CD14-positive monocyte (primary cell): ENCODE results near the gene INPP5A. TPM values are rescaled to one million over a fixed set of nuclear protein-coding genes. Genes with fewer than 3 reads are reported as not detected.
"Not testable (repeated sequence)": the region's sequence is repeated elsewhere in the genome, so short reads cannot be mapped to it uniquely, and the experiment has no call there.

Source experiments
- DNase-seq, 3 donors: peaks; one replicate each; pipeline ENCODE4 v3.0.0-alpha.2; 2011 to 2022
- H2AFZ ChIP-seq: 2 replicates; pipeline ENCODE4 v1.6.0; 2012; ENCODE audit warnings: mild to moderate bottlenecking, low read depth, low read length, inconsistent platforms; ENCODE audit not compliant: insufficient read depth, poor library complexity, severe bottlenecking
- H3K27ac ChIP-seq, 2 donors: 1 replicate in 1 of 2; 2 replicates in 1 of 2; pipeline ENCODE4 v1.5.1; 2012 to 2013; ENCODE audit warnings: low read length in 2 of 2, control low read depth in 1 of 2, inconsistent platforms in 1 of 2, low read depth in 1 of 2, mild to moderate bottlenecking in 1 of 2
- H3K27me3 ChIP-seq, 2 donors: one replicate each; pipeline versions ENCODE4 v1.6.0 to v1.6.1; 2011 to 2013; ENCODE audit warnings: low read length in 2 of 2; ENCODE audit not compliant: control insufficient read depth in 2 of 2, insufficient read depth in 2 of 2
- H3K36me3 ChIP-seq, 2 donors: replicated peaks in 1 of 2; 1 replicate in 1 of 2; 2 replicates in 1 of 2; pipeline versions ENCODE4 v1.5.1 to v1.6.1; 2012 to 2013; ENCODE audit warnings: low read length in 2 of 2, control low read depth in 1 of 2, inconsistent platforms in 1 of 2, mild to moderate bottlenecking in 1 of 2; ENCODE audit not compliant: insufficient read depth in 2 of 2, control insufficient read depth in 1 of 2
- H3K4me1 ChIP-seq, 2 donors: 1 replicate in 1 of 2; 2 replicates in 1 of 2; pipeline versions ENCODE4 v1.5.1 to v1.6.1; 2012 to 2013; ENCODE audit warnings: low read length in 2 of 2, control low read depth in 1 of 2, inconsistent platforms in 1 of 2, mild to moderate bottlenecking in 1 of 2, moderate library complexity in 1 of 2; ENCODE audit not compliant: insufficient read depth in 2 of 2, control insufficient read depth in 1 of 2
- H3K4me2 ChIP-seq: replicated peaks from 2 replicates; pipeline ENCODE3; 2012; ENCODE audit warnings: low read length, moderate library complexity, mild to moderate bottlenecking; ENCODE audit not compliant: poor library complexity, severe bottlenecking; ENCODE audit errors: extremely low read depth
- H3K4me3 ChIP-seq, 3 experiments: fragments of 200-600 bp in 1 of 3; sonication (generic) in 1 of 3; replicated peaks in 1 of 3; 1 replicate in 2 of 3; 2 replicates in 1 of 3; pipeline ENCODE4 v1.5.1; 2011 to 2013; ENCODE audit warnings: low read length in 3 of 3, mild to moderate bottlenecking in 3 of 3, control low read depth in 2 of 3, low read depth in 2 of 3, inconsistent platforms in 1 of 3, moderate library complexity in 1 of 3
- H3K79me2 ChIP-seq: 2 replicates; pipeline ENCODE4 v1.6.0; 2012; ENCODE audit warnings: mild to moderate bottlenecking, control low read depth, inconsistent platforms, low read length, moderate library complexity; ENCODE audit not compliant: insufficient read depth
- H3K9ac ChIP-seq: 2 replicates; pipeline ENCODE4 v1.6.0; 2017; ENCODE audit warnings: low read length, mild to moderate bottlenecking; ENCODE audit not compliant: insufficient read depth, poor library complexity, severe bottlenecking
- H3K9me3 ChIP-seq, 2 donors: replicated peaks in 1 of 2; 1 replicate in 1 of 2; 2 replicates in 1 of 2; pipeline versions ENCODE4 v1.5.1 to v1.6.1; 2012 to 2013; ENCODE audit warnings: low read length in 2 of 2, control low read depth in 1 of 2; ENCODE audit not compliant: control insufficient read depth in 1 of 2, insufficient read depth in 1 of 2
- H4K20me1 ChIP-seq: 2 replicates; pipeline ENCODE4 v1.6.0; 2012; ENCODE audit warnings: mild to moderate bottlenecking, low read length, control low read depth, moderate library complexity; ENCODE audit not compliant: insufficient read depth
- H3K27ac Mint-ChIP-seq, 7 donors: one replicate each; pipeline ENCODE4 v1.8.0; 2020; ENCODE audit warnings: mild to moderate bottlenecking in 7 of 7, mixed read lengths in 7 of 7, moderate library complexity in 6 of 7, inconsistent platforms in 2 of 7
- H3K27me3 Mint-ChIP-seq, 3 donors: one replicate each; pipeline ENCODE4 v1.8.0; 2021 to 2022; ENCODE audit warnings: low read depth in 3 of 3, mild to moderate bottlenecking in 3 of 3, mixed read lengths in 3 of 3, moderate library complexity in 3 of 3, inconsistent platforms in 1 of 3
- H3K36me3 Mint-ChIP-seq, 2 donors: one replicate each; pipeline ENCODE4 v1.8.0; 2020; ENCODE audit warnings: mixed read lengths in 2 of 2, inconsistent platforms in 1 of 2, mild to moderate bottlenecking in 1 of 2
- H3K4me1 Mint-ChIP-seq: one replicate; pipeline ENCODE4 v1.8.0; 2020; ENCODE audit warnings: mild to moderate bottlenecking, mixed read lengths
- H3K4me3 Mint-ChIP-seq, 2 donors: one replicate each; pipeline ENCODE4 v1.8.0; 2020; ENCODE audit warnings: mild to moderate bottlenecking in 2 of 2, mixed read lengths in 2 of 2, moderate library complexity in 1 of 2
- H3K9me3 Mint-ChIP-seq, 7 donors: one replicate each; pipeline ENCODE4 v1.8.0; 2020 to 2022; ENCODE audit warnings: mixed read lengths in 7 of 7, mild to moderate bottlenecking in 6 of 7, moderate library complexity in 6 of 7, inconsistent platforms in 2 of 7
- WGBS: methylation state at CpG from one replicate; pipeline ENCODE4 v1.1.5; 2013; ENCODE audit warnings: missing lambda C conversion rate; ENCODE audit not compliant: insufficient coverage; 5-methylcytosine and 5-hydroxymethylcytosine counted together
- intact Hi-C, 2 donors: fragments of 100-400 bp; cut with micrococcal nuclease; formaldehyde crosslinking; loops; one replicate each; pipeline versions ENCODE4 v1.15.0 to v1.15.1; 2023
- polyA plus RNA-seq, 3 donors: library from polyadenylated mRNA; depleted of rRNA in 1 of 3; unstranded in 2 of 3; stranded (reverse) in 1 of 3; fragments of 300-500 nt in 2 of 3; fragments of >200 nt in 1 of 3; fragmentation: Illumina TruSeq in 2 of 3; gene quantifications; 1 replicate in 2 of 3; 2 replicates in 1 of 3; pipeline ENCODE4 v1.2.3, GENCODE V29; 2012 to 2021
- TF ChIP-seq, protein P1 (sequence below): fragments of 200-600 bp; IDR thresholded peaks from one replicate; pipeline ENCODE4 v1.8.0; 2022; ENCODE audit warnings: antibody characterized with exemption, mild to moderate bottlenecking

INPP5A gene
- polyA plus RNA-seq, 3 donors = 0.87 to 17.2 (median 2.9) TPM

- DNase-seq = no peak
- peaks cover 67 to 83% of the 10 kb centered on the region in 2 donors for H3K4me1 ChIP-seq
- peaks cover 98% of the 10 kb centered on the region for H3K79me2 ChIP-seq
- Mint-ChIP-seq H3K36me3 (peaks cover 12 to 19% of the 10 kb centered on the region in 2 donors), H3K4me3 (peak overlapping the region; percentile 65 to 85), H3K9me3 (no peaks in the 10 kb centered on the region), H3K27me3 (peaks cover 0 to 4% (median 0%) of the 10 kb centered on the region in 3 donors), H3K4me1 (peaks cover 53% of the 10 kb centered on the region), H3K27ac (peak overlapping the region in 6 of 7 donors; percentile 70 to 94 (median 92))
- 0% methylated on average over 3 of the region's 8 CpGs for WGBS
- peak overlapping the region; percentile 78 to 83 for H3K27ac ChIP-seq
- peaks cover 76% of the 10 kb centered on the region for H4K20me1 ChIP-seq
- no peaks in the 10 kb centered on the region for H3K36me3 ChIP-seq
- intact Hi-C loops = no loop called here
- H2AFZ ChIP-seq = no peak overlapping the region
- TF ChIP-seq, protein P1, sequence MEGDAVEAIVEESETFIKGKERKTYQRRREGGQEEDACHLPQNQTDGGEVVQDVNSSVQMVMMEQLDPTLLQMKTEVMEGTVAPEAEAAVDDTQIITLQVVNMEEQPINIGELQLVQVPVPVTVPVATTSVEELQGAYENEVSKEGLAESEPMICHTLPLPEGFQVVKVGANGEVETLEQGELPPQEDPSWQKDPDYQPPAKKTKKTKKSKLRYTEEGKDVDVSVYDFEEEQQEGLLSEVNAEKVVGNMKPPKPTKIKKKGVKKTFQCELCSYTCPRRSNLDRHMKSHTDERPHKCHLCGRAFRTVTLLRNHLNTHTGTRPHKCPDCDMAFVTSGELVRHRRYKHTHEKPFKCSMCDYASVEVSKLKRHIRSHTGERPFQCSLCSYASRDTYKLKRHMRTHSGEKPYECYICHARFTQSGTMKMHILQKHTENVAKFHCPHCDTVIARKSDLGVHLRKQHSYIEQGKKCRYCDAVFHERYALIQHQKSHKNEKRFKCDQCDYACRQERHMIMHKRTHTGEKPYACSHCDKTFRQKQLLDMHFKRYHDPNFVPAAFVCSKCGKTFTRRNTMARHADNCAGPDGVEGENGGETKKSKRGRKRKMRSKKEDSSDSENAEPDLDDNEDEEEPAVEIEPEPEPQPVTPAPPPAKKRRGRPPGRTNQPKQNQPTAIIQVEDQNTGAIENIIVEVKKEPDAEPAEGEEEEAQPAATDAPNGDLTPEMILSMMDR = no peak
- no peaks in the 10 kb centered on the region for H3K27me3 ChIP-seq
- peak overlapping the region in 1 of 3 experiments; percentile 55 for H3K4me3 ChIP-seq
- H3K4me2 ChIP-seq = peak overlapping the region; percentile 68
- peak overlapping the region; percentile 28 for H3K9ac ChIP-seq
- H3K9me3 ChIP-seq = no peaks in the 10 kb centered on the region
These were observed 14.2 kb downstream of the INPP5A start for GRCh38 chr10:132551808-132552130.

GRCh38 chr10:132552635-132553034 is 15.0 kb downstream of the INPP5A start:
- peaks cover 98% of the 10 kb centered on the region for H3K79me2 ChIP-seq
- H3K27me3 ChIP-seq, H3K4me3 Mint-ChIP-seq, H3K27ac Mint-ChIP-seq, H3K27me3 Mint-ChIP-seq, H3K4me3 ChIP-seq, H3K9ac ChIP-seq, H3K9me3 ChIP-seq, H3K9me3 Mint-ChIP-seq, H2AFZ ChIP-seq, H3K4me2 ChIP-seq, DNase-seq, H3K36me3 ChIP-seq, H3K27ac ChIP-seq, intact Hi-C loops: not testable (repeated sequence)
- H4K20me1 ChIP-seq = peaks cover 76% of the 10 kb centered on the region
- Mint-ChIP-seq H3K4me1 (peaks cover 48% of the 10 kb centered on the region), H3K36me3 (peaks cover 13 to 19% of the 10 kb centered on the region in 2 donors)
- WGBS = 100% methylated on average over 2 of the region's 6 CpGs
- peaks cover 58 to 75% of the 10 kb centered on the region in 2 donors for H3K4me1 ChIP-seq

DNA sequence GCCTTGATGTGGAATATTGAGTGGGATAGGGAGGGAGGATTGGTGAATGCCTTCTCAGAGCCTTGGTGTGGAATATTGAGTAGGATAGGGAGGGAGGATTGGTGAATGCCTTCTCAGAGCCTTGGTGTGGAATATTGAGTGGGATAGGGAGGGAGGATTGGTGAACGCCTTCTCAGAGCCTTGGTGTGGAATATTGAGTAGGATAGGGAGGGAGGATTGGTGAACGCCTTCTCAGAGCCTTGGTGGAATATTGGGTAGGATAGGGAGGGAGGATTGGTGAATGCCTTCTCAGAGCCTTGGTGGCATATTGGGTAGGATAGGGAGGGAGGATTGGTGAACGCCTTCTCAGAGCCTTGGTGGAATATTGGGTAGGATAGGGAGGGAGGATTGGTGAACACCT is 16.0 kb downstream of the INPP5A start:
- intact Hi-C loops = not testable (repeated sequence)

More for the DNA sequence above, 16.0 kb downstream of the INPP5A start:
- WGBS = 80% methylated on average over 1 of the region's 3 CpGs
- not testable (repeated sequence) for H3K4me2 ChIP-seq, H3K27ac Mint-ChIP-seq, H3K9me3 ChIP-seq, H3K9me3 Mint-ChIP-seq, H3K27me3 Mint-ChIP-seq, H3K27ac ChIP-seq, H2AFZ ChIP-seq, H3K27me3 ChIP-seq, H3K4me3 Mint-ChIP-seq, H3K36me3 ChIP-seq, DNase-seq, H3K4me3 ChIP-seq, H3K9ac ChIP-seq
- Histone ChIP-seq H4K20me1 (peaks cover 76% of the 10 kb centered on the region), H3K79me2 (peaks cover 98% of the 10 kb centered on the region), H3K4me1 (peaks cover 53 to 72% of the 10 kb centered on the region in 2 donors)
- Mint-ChIP-seq H3K4me1 (peaks cover 40% of the 10 kb centered on the region), H3K36me3 (peaks cover 8 to 13% of the 10 kb centered on the region in 2 donors)
